HG03097 (cell line): ENCODE measurements around the gene ATXN1.
"Not testable (repeated sequence)": the region's sequence is repeated elsewhere in the genome, so short reads cannot be mapped to it uniquely, and the experiment has no call there.

Experiments
- ATAC-seq: cut with Tn5 transposase; IDR thresholded peaks from one replicate; pipeline ENCODE4 v1.9.1; 2021; ENCODE audit not compliant: unreplicated experiment, low FRiP score

The ATXN1 gene

GRCh38 chr6:16470502-16471221 lies 290.6 kb downstream of the ATXN1 start:
- ATAC-seq = no peak

DNA sequence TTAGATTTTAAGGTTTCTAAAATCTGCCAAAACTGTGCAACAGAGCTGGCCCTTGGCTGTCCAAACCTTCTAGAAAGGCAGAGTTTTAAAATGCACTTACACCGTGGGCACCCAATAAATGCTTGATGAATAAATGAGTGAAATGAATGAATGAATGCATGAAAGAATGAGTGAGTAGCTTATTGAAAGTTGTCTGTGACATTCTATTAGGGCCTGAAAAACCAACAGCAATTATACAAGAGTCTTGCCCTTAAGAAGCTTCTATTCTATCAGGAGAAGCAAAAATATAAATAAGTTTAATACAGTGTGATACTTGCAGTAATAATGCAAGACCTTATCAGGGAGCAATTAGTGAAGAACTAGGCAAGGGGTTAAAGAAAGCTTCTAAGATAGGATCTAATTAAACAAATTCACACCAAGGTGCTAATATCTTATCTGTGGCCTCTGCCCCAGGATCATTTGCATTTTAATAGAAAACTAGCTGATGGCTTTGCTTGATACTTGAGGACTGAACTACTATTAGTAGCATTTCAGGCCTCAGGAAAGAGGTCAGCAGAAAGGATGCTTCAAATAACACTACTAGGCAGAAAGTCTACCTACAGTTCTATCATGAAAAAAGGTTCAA lies 292.2 kb downstream of the ATXN1 start:
- ATAC-seq = no peak

- ATAC-seq = no peak
Observed at GRCh38 chr6:16466800-16467553, 294.3 kb downstream of the ATXN1 start.

GRCh38 chr6:16464045-16464444 lies 297.2 kb downstream of the ATXN1 start:
- no peak for ATAC-seq

DNA sequence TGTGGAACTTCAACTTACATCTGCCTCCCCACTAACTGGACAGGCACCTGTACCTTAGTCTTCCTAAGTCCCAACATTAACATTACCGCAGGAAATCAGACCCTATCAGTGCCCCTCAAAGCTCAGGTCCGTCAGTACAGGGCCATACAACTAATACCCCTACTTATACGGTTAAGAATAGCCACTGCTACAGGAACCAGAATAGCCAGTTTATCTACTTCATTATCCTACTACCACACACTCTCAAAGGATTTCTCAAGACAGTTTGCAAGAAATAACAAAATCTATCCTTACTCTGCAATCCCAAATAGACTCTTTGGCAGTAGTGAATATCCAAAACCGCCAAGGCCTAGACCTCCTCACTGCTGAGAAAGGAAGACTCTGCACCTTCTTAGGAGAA lies 298.0 kb downstream of the ATXN1 start:
- ATAC-seq = not testable (repeated sequence)

GRCh38 chr6:16461491-16461890 lies 299.8 kb downstream of the ATXN1 start:
- no peak for ATAC-seq

- not testable (repeated sequence) for ATAC-seq
Observed at GRCh38 chr6:16459472-16459871, 301.8 kb downstream of the ATXN1 start.

DNA sequence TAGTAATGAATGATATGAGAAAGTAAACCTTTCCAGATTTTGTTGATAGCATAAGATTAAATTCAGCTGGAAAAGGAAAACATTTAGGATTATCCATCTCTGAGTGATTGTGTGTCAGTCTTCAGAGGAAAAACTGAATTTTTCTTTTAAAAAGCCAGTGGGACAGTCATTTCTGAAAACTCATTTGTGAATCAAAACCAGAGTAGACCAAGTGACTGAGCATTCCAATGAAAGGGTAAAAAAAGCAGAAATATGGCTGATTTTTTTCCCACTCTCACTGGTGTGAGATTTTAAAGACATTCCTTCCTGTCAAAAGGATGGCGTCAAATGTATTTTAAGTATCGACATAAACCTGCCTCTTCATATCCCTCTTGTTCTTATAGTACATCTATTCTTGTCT lies 308.9 kb downstream of the ATXN1 start:
- ATAC-seq = no peak

GRCh38 chr6:16450821-16451220 lies 310.4 kb downstream of the ATXN1 start:
- ATAC-seq = no peak

DNA sequence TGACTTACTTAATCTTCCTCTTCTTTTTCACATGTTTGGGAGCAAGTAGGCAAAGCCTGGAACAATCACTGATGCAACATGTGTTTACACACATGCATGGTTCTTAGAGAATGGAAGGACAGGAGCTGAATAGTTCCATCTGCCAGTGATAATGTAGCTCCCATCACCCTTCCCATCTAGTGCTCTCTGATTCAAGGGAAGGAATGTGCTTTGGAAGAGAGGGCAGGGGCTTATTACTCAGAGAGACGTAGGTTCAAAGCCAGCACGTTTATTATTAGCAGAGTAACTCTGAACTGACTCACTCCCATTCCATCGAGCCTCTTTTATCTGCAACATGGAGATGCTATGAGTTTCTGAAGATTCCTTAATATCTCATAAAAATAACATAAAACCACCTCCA lies 311.0 kb downstream of the ATXN1 start:
- no peak for ATAC-seq

DNA sequence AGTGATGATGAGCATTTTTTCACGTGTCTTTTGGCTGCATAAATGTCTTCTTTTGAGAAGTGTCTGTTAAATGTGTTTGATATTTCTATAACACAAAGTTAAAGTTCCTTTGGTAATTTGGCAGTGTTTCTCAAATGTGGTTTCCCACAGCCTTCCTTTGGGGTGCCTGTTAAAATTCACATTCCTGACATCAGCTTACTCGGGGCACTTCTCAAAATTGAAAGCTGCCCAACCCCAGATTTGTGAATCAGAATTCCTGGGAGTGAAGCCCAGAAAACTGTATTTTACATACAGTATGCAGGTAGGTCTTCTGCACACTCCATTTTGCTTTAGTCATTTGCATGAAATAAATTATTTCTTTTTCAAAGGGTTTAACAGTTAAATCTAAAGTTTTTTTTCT lies 315.0 kb downstream of the ATXN1 start:
- no peak for ATAC-seq

DNA sequence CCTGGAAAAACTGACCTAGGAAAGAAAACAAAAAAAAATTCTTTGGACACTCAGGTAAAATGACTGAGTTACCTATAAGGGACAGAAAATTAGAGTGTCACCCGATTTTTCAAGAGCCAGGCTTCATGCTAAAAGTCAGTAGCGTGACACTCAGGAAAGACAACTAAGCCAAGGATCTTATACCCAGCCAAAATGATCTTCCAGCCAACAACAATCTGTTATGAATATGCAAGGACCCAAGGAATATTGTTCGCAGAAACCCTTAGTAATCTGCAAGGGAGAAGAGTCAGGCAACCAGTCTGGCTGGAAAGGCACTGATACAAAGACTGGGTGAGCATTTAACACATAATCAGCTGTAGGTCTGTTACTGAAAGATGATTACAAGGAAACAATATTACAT lies 319.2 kb downstream of the ATXN1 start:
- ATAC-seq = no peak

GRCh38 chr6:16441262-16441661 lies 320.0 kb downstream of the ATXN1 start:
- no peak for ATAC-seq

DNA sequence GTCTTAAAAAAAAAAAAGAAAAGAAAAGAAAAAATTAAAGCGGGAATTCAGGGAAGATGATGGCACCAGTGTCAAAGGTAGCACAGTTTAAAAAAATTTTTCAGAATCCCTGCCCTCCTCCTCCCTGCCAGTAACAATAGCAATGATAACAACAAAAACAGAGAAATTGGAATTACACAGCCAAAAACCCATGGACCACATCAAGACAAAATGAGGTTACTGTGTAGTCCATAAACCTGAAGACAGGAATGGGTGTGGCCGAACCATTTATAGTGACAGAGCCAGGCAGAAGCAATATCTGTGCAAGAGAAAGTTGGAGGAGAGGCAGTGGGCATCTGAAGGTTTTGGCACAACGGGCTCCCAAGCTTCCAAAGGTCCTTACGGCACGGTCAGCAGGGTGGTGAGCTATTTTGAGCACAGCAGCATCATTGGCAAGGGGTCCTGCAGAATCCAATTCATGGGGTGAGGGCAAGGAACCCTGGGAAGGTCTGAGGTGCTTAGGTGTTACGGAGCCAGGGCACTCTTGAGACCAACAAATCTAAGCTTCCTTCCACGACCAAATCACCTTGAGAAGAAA lies 320.5 kb downstream of the ATXN1 start:
- no peak for ATAC-seq

- no peak for ATAC-seq
Observed at GRCh38 chr6:16438718-16439591, 322.3 kb downstream of the ATXN1 start.

GRCh38 chr6:16437984-16438383 lies 323.3 kb downstream of the ATXN1 start:
- no peak for ATAC-seq

GRCh38 chr6:16437095-16437494 lies 324.2 kb downstream of the ATXN1 start:
- no peak for ATAC-seq

DNA sequence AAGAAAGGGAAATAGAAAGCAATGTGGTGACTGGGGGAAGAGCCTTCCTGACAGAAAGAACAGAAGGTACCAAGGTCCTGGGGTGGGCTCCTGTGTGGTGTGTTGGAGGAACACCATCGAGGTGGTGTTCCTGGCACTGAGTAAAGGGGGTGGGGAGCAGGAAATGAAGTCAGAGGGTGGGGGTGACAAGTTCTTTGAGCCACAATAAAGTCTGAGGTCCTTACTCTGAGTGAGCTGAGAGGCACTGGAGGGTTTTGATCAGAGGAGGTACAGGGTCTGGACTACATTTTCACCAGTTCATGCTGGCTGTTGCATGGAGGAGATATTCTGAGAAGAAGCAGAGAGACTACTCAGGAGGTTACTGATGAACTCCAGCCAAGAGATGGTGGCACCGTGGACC lies 324.7 kb downstream of the ATXN1 start:
- no peak for ATAC-seq

DNA sequence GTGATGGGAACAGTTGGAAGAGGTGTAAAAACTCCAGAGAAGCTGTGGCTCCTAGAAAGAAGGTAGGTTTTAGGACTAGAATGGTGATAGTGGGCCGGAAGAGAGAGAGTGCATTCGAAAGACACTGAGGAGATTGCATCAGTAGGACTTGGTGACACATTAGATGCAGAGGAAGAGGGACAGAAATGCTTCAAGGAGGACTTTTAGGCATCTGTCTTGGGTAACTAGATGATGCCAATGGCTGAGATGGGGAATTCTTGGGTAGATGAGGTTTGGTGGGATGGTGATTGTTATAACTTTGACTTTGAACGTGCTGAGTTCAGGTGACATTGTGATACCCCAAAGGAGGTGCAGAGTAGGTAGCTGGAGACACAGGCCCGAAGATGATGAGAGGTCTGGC lies 326.4 kb downstream of the ATXN1 start:
- no peak for ATAC-seq

- ATAC-seq = no peak
Observed at GRCh38 chr6:16433338-16433890, 327.8 kb downstream of the ATXN1 start.
